Measurements from ENCODE around the gene HRH1.

Gene HRH1

GRCh38 chr3:11276901-11277300 is 122.6 kb downstream of the HRH1 start:
- no peak for DNase-seq (ENCODE audit: low spot score)
- no peak for TF ChIP-seq CTCF (IDR thresholded peaks at IDR 0.05; ENCODE audit: extremely low read depth, missing control alignments)

DNA sequence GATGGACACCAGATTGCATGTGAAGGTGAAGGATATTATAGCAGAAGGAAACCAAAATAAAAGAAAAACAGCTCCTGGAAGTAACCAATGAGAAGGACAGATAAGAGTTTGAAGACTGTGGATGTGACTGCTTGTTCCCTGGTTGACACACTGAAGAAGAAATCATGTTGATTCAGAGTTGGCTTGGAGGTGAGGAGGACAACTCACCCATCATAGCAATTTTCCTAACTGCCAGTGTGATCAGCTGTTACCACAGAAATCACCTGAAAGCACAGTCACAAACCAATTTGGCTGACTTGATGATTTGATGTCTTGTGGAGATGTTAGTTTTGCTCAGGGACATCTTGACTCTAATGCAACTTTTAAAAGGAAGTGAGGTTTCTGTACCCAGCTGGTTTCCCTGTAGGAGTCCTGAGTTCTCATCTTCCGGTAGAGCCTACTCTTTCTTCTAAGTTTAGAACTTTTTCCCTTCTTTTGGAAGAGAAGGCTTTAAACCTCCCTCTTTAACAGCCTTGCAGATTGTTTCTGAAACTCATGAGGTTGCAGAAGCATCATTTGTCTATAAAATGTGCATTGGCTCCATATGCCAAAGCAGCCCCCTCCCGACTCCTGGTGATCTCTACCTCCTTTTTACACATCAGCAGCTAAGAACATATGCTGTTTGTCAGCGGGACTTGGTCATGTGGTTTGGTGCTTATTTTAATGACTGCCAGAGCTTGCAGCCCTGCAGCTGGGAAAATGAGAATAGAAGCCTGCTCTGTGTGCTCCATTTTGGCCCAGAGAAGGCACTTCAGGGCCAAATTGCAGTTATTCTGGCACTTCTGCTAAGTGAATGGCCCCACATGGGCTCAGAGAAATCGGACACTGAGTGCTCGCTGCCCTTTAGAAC is 128.2 kb downstream of the HRH1 start:
- no peak for TF ChIP-seq CTCF (IDR thresholded peaks at IDR 0.05; ENCODE audit: extremely low read depth, missing control alignments)
- no peak for DNase-seq (ENCODE audit: low spot score)

- TF ChIP-seq CTCF (IDR thresholded peaks at IDR 0.05; ENCODE audit: extremely low read depth, missing control alignments): no peak
- no peak for DNase-seq (ENCODE audit: low spot score)
Observed at GRCh38 chr3:11283139-11283475, 128.8 kb downstream of the HRH1 start.

- DNase-seq (ENCODE audit: low spot score): no peak
- TF ChIP-seq CTCF (IDR thresholded peaks at IDR 0.05; ENCODE audit: extremely low read depth, missing control alignments): no peak
Observed at GRCh38 chr3:11284011-11284410, 129.7 kb downstream of the HRH1 start.

GRCh38 chr3:11285471-11285870 is 131.2 kb downstream of the HRH1 start:
- no peak for DNase-seq (ENCODE audit: low spot score)
- no peak for TF ChIP-seq CTCF (IDR thresholded peaks at IDR 0.05; ENCODE audit: extremely low read depth, missing control alignments)

- no peak for DNase-seq (ENCODE audit: low spot score)
- TF ChIP-seq CTCF (IDR thresholded peaks at IDR 0.05; ENCODE audit: extremely low read depth, missing control alignments): no peak
Observed at GRCh38 chr3:11287404-11287803, 133.1 kb downstream of the HRH1 start.

- no peak for TF ChIP-seq CTCF (IDR thresholded peaks at IDR 0.05; ENCODE audit: extremely low read depth, missing control alignments)
- no peak for DNase-seq (ENCODE audit: low spot score)
Observed at GRCh38 chr3:11288021-11288491, 133.8 kb downstream of the HRH1 start.

Measured in GM20000 (cell line).